SW 1271 (cell line): ENCODE measurements around the gene SRP9.

Experiments used
- DNase-seq, 2 experiments: peaks; one replicate each; lab custom pipeline; 2025; lab: John Stamatoyannopoulos, UW

Gene SRP9, protein sequence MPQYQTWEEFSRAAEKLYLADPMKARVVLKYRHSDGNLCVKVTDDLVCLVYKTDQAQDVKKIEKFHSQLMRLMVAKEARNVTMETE

DNA sequence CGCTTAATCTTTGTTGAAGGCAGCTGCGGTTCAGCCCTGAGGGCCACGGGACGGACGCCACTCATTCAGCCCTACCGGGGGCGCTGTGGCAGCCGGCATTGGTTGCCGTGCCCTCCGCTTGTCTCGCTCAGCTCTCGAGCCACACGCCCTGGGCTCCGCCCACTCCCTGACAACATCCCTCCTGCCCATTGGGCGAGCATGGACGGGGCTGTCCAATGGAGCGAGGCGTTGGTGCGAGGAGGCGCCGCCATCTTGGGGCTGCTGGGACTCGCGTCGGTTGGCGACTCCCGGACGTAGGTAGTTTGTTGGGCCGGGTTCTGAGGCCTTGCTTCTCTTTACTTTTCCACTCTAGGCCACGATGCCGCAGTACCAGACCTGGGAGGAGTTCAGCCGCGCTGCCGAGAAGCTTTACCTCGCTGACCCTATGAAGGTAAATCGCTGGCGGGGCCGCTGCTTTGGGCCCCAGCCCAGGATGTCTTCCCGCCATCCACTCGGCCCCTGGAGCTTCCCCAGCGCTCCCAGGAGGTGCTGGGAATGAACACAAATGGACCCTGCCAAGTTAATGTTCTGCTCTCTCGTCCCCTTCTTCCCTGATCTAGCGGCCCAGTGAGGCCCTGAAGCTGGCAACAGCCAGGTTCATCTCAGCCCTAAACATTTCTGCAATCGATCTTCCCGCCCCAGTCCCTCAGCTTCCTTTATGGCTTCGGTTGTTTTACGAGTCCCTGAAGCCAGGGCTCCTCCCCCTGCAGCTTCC, at the start of gene SRP9:
TSS of gene SRP9 (plus strand) at position 244 of the 754 bp plus-strand sequence. CDS start at position 359, 115 bp downstream.
- peak; percentile 76 to 91 for DNase-seq

DNA sequence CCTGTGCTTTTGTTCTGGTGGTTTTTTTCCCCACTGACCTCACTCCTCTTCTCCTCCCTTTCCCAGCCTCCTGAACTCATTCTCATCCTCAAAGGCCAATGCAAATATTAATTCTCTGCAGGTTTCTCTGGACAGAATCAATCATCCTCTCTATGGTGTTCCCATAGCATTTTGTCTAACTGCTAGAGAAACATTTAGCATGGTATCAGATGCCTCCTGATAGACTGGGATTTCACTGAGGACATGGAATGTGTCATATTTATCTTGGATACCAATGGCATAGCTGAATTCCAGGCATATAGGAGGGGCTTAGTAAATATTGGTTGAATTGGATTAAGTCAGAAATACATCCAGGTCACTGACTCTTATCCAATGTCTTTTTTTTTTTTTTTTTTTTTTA, 46.1 kb upstream of the SRP9 start:
- no peak for DNase-seq

DNA sequence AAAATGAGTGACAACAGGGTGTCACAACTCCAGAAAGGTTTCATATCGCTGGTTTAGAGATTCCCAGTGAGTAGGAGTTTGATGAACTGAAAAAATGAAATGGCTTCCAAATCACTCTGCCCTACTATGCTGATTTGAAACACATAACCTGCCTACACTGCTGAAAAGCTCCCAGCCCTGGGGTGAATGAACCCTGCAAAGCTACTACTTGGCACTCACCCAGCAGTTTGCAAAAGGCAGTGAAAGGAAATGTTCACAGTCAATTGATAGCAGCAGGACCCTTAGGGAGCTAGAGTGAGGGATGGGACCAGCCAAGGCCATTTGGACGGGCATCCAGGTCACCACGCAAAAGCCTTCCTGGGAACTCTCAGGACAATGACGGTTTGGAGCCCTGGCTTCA, 44.4 kb upstream of the SRP9 start:
- no peak for DNase-seq

DNA sequence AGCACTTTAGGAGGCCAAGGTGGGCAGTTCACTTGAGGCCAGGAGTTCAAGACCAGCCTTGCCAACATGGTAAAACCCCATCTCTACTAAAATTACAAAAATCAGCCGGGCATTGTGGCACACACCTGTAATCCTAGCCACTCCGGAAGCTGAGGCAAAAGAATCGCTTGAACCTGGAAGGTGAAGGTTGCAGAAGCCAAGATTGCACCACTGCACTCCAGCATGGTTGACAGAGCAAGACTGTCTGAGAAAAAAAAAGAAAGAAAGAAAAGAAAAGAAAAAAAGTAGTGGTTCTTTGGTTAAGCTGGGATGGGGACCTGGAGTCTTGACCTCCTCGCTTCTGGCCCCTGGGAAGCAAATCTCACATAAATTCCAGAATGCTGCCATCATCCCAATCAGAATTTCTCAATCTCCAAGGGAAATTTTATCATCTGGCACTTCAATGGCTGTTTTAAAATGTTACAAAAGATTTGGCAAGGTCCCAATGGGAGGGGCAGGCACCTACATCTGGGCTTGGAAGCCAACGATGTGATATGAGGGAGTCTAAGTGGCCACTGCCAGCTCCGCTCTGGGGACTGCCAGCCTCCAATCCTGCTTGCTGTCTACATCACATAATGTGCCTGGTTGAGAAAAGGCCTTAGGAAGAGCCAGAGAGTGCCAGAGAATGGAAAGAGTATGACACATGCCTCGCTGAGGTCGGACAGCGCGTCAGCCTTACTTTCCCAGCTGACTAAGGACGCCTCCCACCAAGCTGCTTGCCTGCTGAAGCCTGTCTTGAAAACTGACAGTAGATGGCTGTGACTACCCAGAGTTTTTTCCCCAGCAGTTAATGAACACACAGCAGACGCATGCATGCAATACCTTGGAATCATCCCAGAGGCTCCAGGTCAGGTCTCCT, 42.1 kb upstream of the SRP9 start:
- no peak for DNase-seq

DNA sequence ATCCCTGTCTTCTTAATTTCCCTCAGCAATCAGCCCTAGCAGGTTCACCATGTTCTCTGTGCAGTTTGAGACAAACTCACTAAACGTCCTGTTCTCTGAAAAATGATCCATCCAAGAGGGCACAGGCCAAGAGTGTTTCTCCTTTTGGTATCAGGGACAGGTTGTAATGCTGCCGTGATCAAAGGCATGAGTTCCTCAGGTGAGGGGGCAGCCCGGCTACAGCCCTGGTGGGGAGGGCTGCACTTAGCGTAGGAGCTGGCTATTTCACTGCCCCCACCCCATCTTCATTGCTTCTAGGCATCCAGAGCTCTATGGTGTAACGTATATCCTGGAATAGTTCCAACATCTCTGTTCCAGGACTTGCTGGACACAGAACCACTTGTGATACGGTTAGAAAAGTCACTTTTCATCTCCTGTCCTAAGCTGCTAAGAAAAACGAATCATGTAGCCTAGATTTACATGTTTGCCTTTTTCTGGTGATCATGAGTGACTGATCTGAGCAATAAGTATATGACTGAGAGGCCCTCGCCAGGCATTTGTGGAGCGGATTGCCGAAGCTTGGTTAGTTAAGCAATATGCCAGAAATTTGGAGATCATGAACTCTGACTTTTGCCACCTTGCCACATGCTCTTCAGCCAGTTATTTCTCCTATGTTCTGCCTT, 41.1 kb upstream of the SRP9 start:
- DNase-seq, result no peak

DNA sequence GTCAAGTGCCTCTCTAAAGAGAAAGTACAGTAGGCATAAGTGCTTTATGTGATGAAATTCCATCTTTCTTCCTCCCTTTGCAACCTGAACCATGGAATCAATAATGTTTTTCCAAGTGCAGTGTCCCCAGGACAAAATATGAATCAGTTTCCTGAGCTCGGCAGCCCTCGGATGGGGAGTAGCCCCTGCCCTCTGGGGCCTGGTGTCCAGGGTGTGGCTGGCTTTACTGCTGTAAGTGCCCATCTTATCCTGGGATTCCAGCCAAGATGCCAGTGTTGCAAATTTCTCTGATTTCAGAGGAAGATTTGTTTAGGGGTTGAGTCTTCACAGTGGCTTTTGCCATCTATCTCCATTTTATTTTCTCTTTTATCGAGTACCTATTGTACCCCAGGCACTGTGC, 40.5 kb upstream of the SRP9 start:
- DNase-seq, result no peak

DNA sequence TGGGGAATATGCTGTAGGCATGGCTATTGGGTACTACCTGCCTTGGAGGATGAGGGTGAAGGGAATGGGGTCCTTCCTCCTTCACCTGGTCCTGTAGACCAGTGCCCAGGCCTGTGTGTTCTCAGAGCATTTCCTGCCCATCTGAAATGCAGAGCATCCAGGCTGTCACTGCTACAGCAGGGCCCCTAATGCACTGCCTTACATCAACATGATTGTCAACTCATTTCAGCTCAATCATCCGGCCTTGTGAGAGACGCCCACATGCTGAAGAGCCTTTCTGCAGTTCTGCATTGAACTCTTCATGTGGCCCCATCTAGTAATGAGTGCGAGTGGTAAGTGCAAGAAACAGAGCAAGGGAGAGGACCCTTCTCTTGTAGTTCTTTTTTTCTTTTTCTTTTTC, 39.8 kb upstream of the SRP9 start:
- no peak for DNase-seq

DNA sequence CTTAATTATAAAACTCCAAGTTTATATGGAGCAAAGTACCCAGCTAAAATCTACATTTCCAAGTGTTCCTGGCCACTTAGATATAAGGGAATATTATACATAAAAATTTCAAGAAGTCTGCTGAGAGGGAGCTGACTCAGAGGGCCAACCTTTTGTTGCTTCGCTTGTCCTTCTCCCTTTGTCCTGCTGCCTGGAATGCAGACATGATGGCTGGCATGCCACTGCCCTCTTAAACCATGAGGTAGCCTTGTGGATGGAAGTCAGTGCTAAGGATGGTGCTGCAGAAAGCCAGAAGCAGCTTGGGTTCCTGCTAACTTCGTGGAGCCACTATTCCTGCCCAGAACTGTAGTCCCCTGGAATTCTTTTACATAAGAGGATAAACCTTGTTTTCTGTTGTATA, 38.9 kb upstream of the SRP9 start:
- no peak for DNase-seq

DNA sequence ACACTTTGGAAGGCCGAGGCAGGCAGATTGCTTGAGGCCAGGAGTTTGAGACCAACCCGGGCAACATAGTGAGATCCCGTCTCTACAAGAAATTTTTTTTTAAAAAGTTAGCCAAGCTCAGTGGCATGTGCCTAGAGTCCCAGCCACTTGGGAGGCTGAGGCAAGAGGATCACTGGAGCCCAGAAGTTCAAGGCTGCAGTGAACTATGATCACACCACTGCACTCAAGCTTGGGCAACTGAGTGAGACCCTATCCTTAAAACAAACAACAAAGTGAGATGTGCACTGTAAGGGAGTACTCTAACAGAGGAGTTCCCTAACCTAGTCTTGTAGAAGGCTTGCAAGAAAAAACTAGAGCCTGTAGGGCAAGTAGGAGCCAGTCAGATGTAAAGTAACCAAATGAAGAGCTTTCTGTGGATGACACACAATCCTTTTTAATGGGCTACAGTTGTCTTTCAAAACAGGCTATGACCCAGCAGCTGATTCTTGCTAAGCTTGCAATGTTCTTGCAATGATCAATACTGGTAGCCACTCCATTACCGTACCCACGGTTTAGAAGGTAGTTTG, 38.0 kb upstream of the SRP9 start:
- no peak for DNase-seq

DNA sequence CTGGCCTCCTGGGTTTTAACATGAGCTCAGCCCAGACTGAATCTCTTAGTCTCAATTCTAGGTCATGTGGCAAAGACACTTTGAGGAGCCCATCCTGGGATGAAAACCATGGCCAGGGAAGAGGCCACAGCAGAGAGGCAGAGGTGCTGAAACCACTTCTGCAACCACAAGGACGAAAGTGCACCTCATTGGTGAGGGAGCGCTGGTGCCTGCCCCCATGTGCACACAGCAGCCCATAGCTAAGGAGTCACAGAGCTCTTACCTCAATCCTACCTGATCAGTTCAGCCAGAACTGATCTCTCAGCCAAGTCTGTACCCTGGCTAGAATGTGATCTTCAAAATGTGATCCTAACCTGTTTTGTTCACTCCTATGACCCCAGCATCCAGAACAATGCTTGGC, 32.9 kb upstream of the SRP9 start:
- DNase-seq, result no peak

DNA sequence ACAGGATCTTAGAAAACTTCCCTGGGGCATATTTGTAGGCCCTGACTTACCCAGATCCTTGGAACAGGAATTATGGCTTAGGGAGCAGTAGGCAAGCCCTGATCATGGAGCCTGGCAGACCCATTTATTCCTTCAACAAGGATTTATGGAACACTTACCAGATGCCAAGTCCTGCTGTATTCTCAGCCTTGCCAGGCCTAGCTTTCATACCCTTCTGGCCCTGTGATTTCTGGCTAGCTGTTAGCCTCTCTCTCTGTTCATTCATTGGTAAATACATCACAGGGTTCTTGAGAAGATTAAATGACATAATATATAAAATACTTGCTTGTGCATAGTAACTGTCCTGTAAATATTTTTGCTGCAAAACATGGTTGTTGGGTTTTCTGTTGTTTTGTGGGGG, 32.4 kb upstream of the SRP9 start:
- no peak for DNase-seq

DNA sequence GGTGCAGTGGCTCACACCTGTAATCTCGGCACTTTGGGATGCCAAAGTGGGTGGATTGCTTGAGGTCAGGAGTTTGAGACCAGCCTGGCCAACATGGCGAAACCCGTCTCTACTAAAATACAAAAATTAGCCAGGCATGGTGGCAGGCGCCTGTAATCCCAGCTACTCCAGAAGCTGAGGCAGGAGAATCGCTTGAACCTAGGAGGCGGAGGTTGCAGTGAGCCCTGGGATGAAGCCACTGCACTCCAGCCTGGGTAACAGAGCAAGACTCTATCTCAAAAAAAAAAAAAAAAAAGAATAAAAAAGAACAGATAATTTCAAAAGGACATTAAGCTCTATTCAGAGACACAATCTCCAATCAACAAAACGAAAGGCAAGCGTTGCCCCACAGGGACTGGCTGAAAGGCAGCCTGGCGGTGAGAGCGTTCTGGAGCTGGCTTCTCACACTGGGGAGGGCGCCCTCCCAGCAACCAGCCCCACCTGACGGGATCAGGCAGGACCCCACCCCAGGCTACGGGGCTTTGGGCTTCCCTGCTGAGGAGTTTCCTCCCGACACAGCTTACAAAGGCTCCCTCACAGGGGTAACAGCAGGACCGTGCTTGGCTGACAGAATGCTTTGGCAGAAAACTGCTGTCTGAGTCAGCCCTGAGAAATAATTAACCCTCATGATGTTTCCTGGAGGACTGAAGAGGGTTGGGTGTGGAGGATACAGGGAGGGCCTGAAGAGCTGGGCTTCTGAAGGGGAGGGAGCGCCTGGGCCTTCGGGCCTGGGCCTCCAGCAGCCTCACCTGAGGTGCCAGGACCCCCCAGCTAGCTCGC, 31.1 kb upstream of the SRP9 start:
- DNase-seq, result peak in 1 of 2 experiments; percentile 21

DNA sequence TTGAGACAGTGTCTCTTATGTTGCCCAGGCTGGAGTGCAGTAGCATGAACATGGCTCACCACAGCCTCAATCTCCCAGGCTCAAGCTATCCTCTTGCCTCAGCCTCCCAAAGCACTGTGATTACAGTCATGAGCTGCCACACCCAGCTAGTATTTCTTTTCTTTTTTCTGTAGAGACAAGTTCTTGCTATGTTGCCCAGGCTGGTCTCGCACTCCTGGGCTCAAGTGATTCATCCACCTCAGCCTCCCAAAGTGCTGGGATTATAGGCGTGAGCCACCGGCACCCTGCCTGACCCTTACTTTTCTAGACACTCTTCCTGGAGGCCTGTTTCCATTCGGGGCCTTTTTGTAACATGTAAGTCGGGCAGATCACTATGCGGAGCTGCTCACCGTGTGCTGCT, 30.1 kb upstream of the SRP9 start:
- DNase-seq, result no peak

DNA sequence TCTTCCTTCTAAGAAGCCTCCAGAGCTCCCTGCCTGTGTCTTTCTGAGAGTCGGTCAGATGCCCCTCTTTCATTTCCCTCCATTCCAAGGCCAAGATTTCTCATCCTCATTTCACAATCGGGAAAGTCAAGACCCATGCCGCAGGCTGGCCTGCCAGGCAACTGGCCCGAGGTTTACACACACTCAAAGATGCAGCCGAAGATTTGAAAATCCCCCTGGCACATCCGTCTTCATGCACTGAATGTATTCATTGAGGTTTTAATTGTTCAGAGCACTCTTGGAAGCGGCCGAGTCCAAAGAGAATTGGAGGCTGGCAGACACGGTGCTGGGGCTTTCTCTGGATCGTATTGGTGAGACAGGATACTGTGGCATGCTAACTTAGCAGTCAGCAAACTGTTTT, 29.1 kb upstream of the SRP9 start:
- no peak for DNase-seq

DNA sequence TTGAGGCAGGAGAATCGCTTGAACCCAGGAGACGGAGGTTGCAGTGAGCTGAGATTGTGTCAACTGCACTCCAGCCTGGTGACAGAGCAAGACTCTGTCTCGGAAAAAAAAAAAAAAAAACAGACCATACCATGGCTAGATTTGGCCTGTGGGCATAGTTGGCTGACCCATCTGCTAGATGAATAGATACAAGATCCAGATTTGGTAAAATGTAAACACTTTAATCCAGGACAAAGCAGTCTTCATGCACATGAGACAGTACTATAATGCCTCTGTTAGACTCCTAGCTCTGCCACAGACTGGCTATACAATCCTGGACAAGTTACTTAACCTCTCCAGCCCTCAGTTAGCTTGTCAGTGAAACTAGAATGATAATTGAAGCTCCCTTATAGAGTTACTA, 27.9 kb upstream of the SRP9 start:
- DNase-seq, result no peak

DNA sequence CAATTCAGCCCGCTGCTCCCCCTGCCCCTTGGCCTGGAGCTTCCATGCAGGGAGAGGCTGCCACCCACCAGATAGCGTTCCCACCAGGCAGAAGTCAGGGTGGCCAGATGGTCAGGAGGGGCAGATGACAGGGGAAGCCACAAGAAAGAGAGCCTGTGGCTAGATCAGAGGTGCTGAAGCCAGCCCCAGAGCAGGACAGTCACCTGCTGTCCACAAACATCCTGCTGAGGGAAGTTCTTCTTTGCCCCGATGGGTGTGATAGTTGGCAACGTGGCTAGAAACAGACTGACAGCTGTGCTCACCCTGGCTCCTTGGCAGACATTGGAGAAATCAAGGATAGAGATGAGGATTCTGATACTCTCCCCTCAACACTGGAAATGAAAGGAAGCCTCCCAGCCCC, 27.2 kb upstream of the SRP9 start:
- DNase-seq, result no peak

DNA sequence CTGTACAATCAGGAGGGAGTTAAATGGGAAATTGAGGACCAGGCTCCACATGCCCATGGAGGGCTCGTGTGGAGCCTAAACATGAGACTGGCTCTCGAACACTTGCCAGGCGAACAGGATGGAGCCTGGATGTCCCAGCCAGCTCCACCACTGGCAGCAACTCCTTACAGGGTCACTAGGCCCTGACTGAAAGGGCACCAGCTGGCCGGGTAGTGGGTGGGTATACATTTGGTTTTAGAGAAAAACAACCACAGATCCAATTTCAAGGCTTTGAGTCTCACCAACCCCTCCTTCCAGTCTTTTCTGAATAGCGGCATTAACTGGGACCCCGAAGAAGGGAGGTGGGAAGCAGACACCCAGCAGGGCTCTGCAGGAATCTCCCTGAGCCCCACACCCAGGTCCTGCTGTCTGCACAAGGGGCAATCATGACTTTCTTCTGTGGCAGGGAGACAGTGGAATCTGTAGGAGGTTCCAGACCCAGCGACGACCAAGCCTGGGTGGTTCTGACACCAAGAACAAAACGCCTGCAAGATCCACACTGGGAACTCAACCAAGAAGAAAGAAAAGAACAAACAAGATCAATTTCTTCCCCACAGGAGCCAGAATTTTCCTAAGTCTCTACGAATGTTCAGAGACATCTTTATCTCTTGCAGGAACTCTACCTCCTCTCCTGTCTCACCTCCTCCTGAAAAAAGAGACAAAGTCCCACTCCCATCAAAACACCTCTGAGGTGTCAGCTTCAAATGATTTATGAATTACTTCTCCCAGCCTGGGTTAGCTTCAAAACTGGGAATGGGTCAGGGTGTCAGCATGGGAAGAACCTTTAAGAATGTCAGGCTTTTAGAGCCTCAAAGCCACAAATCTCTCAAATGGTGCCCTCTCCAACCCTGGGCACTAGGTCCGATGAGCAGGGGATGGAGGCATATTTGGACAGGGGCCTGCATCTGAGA, 26.5 kb upstream of the SRP9 start:
- no peak for DNase-seq

DNA sequence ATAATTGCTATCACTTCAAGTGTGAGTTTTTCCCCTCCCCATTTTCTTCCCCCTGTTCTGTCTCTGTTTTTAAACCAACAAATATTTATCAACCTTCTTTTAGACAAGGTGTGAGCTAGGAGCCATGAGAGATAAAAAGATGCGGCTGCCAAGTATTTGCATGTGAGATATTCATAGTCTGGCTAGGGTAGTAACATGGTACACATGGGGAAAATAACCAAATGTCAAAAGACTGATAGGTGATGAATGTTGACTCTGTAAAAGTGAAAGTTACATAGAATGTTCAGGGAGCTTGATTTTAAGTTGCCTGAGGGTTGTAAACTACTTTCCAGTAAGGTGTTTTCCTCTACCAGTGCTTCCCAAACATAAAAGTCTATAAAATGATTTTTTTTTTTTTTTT, 25.4 kb upstream of the SRP9 start:
- DNase-seq, result no peak

DNA sequence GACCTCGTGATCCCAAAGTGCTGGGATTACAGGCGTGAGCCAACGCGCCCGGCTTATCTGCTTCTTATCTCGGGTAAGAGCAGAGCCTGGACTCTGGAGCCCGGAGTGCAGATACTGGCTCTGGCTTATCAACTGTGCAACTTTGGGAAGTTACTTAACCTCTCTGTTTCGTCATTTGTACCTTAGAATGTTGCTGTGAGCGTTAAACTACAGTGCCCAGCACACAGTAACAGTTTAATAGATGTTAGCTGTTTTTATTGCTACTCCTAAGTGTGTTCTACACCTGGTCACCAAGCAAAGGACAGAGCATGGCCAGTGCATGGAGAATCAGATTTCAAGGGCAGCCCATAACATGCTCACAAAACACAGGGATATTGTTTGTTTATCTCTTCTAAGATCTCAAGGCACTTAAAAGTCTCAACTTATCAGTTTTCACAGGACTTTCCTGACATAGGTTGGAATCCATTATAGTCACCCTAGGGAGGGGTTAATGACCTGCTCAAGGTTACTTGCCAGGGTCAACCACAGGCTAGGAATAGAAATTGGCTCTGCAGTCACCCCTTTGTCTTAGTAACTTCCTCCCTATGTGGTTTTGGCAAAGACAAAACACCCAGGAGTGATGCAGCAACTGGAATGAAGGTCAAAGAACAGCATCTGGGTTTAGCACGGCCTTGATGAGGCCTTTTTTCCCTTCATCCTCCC, 22.5 kb upstream of the SRP9 start:
- DNase-seq, result peak in 1 of 2 experiments; percentile 48
